GM12891 (cell line): ENCODE data around the gene ZNF829.

ENCODE experiments used
- POLR2A ChIP-seq: IDR thresholded peaks from 2 replicates; pipeline ENCODE4 v1.6.1; 2011; ENCODE audit warnings: low read depth, low read length, control low read depth
- TAF1 ChIP-seq: IDR thresholded peaks from 2 replicates; pipeline ENCODE4 v1.6.1; 2011; ENCODE audit warnings: low read depth, low read length, control low read depth

DNA sequence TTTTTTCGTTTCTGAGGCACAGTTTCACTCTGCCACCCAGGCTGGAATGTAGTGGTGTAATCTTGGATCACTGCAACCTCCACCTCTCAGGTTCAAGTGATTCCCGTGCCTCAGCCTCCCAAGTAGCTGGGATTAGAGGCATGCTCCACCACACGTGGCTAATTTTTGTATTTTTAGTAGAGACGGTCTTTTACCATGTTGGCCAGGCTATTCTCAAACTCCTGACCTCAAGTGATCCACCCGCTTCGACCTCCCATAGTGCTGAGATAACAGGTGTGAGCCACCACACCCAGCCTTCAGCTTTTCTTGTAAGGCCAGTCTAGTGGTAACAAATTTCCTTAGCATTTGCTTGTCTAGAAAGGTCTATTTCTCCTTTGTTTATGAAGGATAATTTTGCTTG, 46.3 kb upstream of the ZNF829 start:
- TF ChIP-seq TAF1 (no peak), POLR2A (no peak)
